RWPE2 (cell line): ENCODE measurements around the gene SLC13A1.
"Not testable (repeated sequence)": the region's sequence is repeated elsewhere in the genome, so short reads cannot be mapped to it uniquely, and the experiment has no call there.

Experiments
- ATAC-seq: fragments of 200-7000 bp; cut with Tn5 transposase; 3 replicates; pipeline ENCODE4 v1.9.1; 2021; ENCODE audit warnings: low read depth
- DNase-seq: peaks from one replicate; pipeline ENCODE4 v3.0.0-alpha.2; 2020; ENCODE audit warnings: low spot score
- H3K27ac ChIP-seq: fragments of 450-650 bp; 2 replicates; pipeline ENCODE4 v1.5.1; 2017; ENCODE audit warnings: mild to moderate bottlenecking; ENCODE audit not compliant: poor library complexity, severe bottlenecking
- H3K27me3 ChIP-seq: fragments of 250-450 bp; sonication (Bioruptor Pico); 2 replicates; pipeline ENCODE4 v1.5.1; 2021; ENCODE audit warnings: mild to moderate bottlenecking, moderate library complexity; ENCODE audit not compliant: insufficient read depth, poor library complexity, severe bottlenecking
- H3K36me3 ChIP-seq: fragments of 250-450 bp; sonication (Bioruptor Pico); 2 replicates; pipeline ENCODE4 v1.5.1; 2020; ENCODE audit warnings: low read depth, mild to moderate bottlenecking, moderate library complexity
- H3K4me1 ChIP-seq: fragments of 250-450 bp; sonication (Bioruptor Pico); 2 replicates; pipeline ENCODE4 v1.5.1; 2021; ENCODE audit warnings: mild to moderate bottlenecking, moderate library complexity; ENCODE audit not compliant: insufficient read depth, poor library complexity, severe bottlenecking
- H3K4me3 ChIP-seq: fragments of 250-450 bp; sonication (Bioruptor Pico); 2 replicates; pipeline ENCODE4 v1.5.1; 2021; ENCODE audit warnings: mild to moderate bottlenecking, moderate library complexity; ENCODE audit not compliant: severe bottlenecking
- H3K9me3 ChIP-seq: fragments of 250-450 bp; sonication (Bioruptor Pico); 2 replicates; pipeline ENCODE4 v1.5.1; 2021; ENCODE audit warnings: mild to moderate bottlenecking, moderate library complexity; ENCODE audit not compliant: severe bottlenecking
- TF ChIP-seq, protein P1 (sequence below): fragments of 450-650 bp; IDR thresholded peaks from one replicate; pipeline ENCODE4 v1.5.1; 2017; ENCODE audit warnings: mild to moderate bottlenecking, moderate library complexity; ENCODE audit not compliant: poor library complexity, severe bottlenecking

The SLC13A1 gene

DNA sequence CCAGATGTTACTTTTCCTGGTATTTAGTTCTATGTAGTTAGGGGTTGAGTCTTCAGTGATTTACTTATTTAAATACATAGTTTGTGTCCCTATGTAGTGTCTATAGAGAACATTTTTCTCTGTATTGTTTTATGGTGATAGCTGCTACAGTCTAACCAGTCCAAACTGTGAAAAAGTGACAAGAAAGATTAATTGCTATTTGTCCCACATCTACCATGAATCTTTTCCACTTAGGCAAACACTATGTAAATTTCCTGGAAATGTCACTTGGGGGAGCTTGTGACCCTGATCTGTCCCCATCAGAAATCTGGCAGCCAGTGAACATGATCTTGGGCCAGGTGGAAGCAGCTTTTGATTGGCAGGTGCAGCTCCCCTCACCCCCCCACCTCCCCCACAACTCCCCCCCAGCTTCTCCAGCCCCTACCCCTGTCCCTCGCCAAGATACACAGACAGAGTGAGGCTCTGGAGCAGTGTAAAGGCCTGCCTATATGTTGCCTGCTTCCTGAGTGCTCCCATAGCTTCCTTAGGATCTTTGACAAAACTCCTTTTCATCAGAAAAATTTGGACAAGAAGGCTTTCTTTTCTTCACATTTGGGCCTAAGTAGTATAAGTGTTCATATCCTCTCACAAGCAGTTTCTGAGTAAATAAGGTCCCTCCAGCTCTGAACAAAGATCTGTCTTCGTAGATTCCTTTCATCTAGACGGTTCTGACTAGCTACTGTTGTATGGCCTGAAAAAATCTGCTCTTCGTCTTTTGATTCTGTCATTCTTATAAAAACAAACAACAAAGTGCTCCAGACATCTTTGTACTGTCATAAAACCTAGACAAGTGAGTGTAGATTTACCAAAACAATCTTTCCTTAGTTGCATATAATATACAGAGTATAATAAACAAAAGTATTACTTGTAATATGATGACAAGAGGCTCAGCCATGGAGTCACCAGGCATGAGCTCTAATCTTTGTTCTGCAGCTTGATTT lies 31.5 kb upstream of the SLC13A1 start:
- DNase-seq, result no peak
- no peak overlapping the region for H3K4me3 ChIP-seq
- no peaks in the 10 kb centered on the region for H3K36me3 ChIP-seq
- TF ChIP-seq, protein P1, sequence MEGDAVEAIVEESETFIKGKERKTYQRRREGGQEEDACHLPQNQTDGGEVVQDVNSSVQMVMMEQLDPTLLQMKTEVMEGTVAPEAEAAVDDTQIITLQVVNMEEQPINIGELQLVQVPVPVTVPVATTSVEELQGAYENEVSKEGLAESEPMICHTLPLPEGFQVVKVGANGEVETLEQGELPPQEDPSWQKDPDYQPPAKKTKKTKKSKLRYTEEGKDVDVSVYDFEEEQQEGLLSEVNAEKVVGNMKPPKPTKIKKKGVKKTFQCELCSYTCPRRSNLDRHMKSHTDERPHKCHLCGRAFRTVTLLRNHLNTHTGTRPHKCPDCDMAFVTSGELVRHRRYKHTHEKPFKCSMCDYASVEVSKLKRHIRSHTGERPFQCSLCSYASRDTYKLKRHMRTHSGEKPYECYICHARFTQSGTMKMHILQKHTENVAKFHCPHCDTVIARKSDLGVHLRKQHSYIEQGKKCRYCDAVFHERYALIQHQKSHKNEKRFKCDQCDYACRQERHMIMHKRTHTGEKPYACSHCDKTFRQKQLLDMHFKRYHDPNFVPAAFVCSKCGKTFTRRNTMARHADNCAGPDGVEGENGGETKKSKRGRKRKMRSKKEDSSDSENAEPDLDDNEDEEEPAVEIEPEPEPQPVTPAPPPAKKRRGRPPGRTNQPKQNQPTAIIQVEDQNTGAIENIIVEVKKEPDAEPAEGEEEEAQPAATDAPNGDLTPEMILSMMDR, result no peak
- H3K27ac ChIP-seq, result no peak overlapping the region
- no peak for ATAC-seq
- H3K27me3 ChIP-seq, result no peaks in the 10 kb centered on the region
- no peaks in the 10 kb centered on the region for H3K4me1 ChIP-seq
- no peaks in the 10 kb centered on the region for H3K9me3 ChIP-seq

DNA sequence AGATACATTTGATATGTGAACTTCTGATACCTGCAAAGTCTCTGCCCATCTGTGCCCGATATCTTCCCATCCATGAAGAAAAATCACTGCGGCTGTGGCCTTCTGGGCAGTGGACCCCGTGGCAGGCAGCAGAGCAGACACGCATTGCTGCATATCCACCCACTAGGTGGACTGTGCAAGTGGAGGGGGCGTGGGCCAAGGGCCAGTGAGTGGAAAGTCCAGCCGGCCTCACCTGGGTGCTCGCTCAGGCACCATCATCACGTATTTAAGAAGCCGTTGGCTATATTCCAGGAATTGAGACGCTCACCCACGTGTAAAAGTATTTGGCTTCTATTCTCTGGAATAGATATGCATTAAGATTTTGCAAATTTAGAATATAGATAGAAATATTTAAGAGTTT lies 30.8 kb upstream of the SLC13A1 start:
- ATAC-seq (no peak), DNase-seq (no peak)
- H3K36me3 ChIP-seq, result no peaks in the 10 kb centered on the region
- H3K27me3 ChIP-seq, result no peaks in the 10 kb centered on the region
- no peaks in the 10 kb centered on the region for H3K9me3 ChIP-seq
- TF ChIP-seq, protein P1, result no peak
- H3K4me3 ChIP-seq, result no peak overlapping the region
- no peaks in the 10 kb centered on the region for H3K4me1 ChIP-seq
- no peak overlapping the region for H3K27ac ChIP-seq

DNA sequence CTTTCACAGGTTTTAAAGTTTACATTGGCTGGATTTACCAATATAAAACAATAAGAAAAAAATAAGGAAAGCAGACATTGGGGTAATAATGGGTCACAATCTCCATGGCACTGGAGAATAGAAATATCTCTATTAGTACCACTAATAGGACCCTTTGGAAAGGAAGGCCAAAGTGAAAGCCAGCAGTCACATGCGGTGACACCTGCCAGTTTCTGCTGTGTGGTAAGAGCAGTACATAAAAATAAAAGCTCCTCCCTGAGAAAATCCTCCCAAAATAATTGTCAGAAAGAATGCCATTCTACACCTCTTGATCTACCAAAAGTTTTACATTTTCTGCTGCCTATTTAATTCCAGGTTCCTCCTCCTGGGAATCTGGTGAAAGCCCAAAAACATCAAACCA lies 30.4 kb upstream of the SLC13A1 start:
- Histone ChIP-seq H3K4me3 (no peak overlapping the region), H3K9me3 (no peaks in the 10 kb centered on the region), H3K27me3 (no peaks in the 10 kb centered on the region), H3K27ac (no peak overlapping the region), H3K36me3 (no peaks in the 10 kb centered on the region), H3K4me1 (no peaks in the 10 kb centered on the region)
- TF ChIP-seq, protein P1, result no peak
- no peak for DNase-seq
- ATAC-seq, result no peak

DNA sequence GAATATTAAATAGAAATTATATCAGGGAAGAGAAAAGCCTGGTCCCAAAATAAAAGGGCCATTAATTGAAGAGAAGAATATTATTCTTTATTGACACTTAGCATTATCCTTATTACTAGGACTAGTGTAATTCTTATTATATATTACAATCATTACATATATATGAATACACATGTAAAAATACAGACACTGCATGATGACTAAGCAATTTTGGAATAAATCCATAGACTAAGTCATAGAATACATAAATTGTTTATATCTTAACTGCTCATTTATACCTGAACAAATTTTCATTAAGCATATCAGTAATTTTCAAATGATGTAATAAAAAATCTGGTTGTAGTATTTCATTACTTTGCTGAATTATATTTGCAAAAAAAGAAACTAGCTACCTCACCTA lies 29.7 kb upstream of the SLC13A1 start:
- Histone ChIP-seq H3K9me3 (no peaks in the 10 kb centered on the region), H3K27ac (no peak overlapping the region), H3K27me3 (no peaks in the 10 kb centered on the region)

DNA sequence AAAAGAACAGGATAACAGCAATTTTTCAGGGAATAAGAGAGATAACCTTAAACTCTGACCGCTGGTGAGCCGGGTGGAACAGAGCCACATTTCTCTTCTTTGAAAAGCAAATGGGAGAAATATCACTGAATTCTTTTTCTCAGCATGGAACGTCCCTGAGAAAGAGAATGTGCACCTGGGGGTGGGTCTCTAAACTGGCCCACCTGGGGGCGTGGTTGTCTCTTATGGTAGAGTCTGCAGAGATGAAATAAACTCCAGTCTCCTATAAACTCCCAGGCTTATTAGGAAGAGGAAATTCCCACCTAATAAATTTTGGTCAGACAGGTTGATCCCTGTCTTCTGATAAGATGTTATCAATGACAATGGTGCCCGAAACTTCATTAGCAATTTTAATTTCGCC lies 27.9 kb upstream of the SLC13A1 start:
- not testable (repeated sequence) for H3K9me3 ChIP-seq, ATAC-seq, H3K36me3 ChIP-seq, H3K27ac ChIP-seq, H3K4me1 ChIP-seq, DNase-seq, H3K27me3 ChIP-seq, H3K4me3 ChIP-seq

More for the DNA sequence above, 29.7 kb upstream of the SLC13A1 start:
- no peak for DNase-seq
- ATAC-seq, result no peak
- TF ChIP-seq, protein P1, result no peak
- no peaks in the 10 kb centered on the region for H3K4me1 ChIP-seq
- no peak overlapping the region for H3K4me3 ChIP-seq
- H3K36me3 ChIP-seq, result no peaks in the 10 kb centered on the region
